ENCODE data around the gene PTPN14.

PTPN14 gene

DNA sequence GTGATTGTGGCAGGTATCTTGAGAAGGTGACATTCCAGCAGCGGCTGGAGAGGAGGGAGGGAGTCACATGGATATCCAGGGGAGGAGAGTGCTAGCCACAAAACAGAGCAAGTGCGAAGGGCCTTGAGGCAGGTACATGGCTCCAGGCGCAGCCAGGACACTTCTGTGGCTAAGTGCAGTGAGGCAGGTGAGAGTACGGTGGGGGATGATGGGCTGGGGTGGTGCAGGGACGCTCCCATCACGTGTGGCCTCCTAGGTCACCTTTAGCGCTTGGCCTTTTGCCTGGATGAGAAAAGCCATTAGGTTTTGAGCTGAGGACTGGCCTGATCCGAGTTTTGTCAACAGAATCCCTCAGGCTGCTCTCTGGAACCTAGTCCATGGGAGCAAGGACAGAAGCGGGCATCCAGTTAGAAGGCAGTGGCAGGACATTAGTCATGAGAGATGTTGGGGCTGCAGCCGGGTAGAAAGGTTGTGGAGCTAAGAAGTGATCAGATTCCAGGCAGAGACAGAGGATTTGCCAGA is 238.8 kb downstream of the PTPN14 start:
- TF ChIP-seq, protein P1, sequence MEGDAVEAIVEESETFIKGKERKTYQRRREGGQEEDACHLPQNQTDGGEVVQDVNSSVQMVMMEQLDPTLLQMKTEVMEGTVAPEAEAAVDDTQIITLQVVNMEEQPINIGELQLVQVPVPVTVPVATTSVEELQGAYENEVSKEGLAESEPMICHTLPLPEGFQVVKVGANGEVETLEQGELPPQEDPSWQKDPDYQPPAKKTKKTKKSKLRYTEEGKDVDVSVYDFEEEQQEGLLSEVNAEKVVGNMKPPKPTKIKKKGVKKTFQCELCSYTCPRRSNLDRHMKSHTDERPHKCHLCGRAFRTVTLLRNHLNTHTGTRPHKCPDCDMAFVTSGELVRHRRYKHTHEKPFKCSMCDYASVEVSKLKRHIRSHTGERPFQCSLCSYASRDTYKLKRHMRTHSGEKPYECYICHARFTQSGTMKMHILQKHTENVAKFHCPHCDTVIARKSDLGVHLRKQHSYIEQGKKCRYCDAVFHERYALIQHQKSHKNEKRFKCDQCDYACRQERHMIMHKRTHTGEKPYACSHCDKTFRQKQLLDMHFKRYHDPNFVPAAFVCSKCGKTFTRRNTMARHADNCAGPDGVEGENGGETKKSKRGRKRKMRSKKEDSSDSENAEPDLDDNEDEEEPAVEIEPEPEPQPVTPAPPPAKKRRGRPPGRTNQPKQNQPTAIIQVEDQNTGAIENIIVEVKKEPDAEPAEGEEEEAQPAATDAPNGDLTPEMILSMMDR (IDR thresholded peaks at IDR 0.05; ENCODE audit: low read depth, low read length): no peak
- H3K4me3 ChIP-seq (ENCODE audit: low read depth, low read length): no peak overlapping the region

DNA sequence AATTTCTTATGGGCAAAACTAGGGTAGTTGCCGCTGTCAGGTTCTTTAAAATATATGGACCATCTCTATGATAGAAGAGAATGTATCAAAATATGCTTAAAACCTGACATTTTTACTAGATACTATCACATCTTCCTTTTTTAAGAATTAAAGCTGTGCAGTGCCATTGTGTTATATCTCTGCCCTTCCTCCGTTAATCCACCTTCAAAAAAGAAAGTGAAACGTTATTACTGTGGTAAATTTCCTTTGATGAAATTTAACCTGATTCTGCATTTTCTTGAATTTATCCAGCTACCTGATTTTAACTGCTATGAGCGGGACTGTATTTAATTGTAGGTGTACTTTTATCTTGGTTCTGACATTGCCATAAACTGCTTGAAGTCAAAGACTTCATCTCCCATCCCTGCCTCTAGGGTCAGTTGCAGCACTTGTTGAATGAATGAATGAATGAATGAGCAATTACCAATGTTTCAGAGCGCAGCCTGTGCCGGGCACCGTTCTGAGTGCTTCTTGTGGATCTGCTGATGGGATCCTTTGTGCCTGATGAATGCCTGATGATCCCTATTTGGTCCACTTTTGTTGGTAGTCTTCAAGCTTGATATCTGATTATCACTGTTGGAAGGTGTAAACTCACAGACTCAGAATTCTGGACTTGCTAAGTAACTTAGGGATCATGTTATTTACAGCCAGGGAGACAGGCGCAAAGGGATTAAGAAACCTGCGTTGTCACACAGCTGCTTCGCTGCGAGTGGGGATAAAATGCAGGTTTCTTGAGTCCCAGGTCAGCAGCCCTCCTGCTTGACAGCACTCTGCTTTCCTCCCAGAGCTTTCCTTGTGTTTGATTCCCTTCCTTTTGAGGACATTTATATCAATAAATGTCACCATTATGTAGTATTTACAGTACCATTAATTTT is 240.4 kb downstream of the PTPN14 start:
- no peak overlapping the region for H3K4me3 ChIP-seq (ENCODE audit: low read depth, low read length)
- TF ChIP-seq, protein P1 (IDR thresholded peaks at IDR 0.05; ENCODE audit: low read depth, low read length): no peak

DNA sequence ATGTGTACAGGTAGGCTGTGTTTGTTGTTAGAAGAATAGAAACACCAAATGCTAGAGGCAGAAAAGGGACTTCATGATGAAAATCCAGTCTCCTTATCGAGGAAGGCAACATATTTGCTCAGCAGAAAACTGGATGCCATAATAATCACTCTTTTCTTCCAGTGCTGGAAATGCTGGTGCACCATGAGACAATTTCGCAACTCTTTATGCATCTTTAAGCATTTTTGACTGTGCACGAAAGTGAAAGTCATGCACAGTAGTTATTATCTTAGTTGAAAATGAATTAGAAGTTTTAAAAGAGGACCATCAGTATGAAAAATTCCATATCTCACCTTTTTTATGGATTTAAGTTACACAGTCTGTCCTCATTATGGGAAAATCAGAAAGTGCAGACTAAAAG is 241.4 kb downstream of the PTPN14 start:
- no peak overlapping the region for H3K4me3 ChIP-seq (ENCODE audit: low read depth, low read length)
- TF ChIP-seq, protein P1 (IDR thresholded peaks at IDR 0.05; ENCODE audit: low read depth, low read length): no peak

DNA sequence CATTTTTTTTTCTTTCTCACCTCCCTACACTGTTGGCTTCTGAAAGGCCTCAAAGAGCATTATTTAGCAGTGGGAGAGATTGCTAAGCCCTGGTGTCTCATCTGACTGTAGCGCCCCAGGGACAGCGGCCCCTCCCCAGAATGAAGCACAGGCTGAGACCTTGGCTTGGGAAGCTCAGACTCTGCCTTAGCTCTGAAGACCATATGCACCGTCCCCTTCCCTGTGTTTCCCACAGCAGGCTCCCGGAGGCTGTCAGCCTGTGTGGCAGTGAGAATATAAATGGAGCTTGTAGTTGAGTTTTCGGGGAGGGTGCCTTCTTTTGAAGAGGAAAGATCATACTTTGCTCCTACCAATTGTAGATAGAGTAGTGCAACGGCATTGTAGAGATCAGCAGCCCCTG is 245.1 kb downstream of the PTPN14 start:
- TF ChIP-seq, protein P1 (IDR thresholded peaks at IDR 0.05; ENCODE audit: low read depth, low read length): no peak
- H3K4me3 ChIP-seq (ENCODE audit: low read depth, low read length): no peak overlapping the region

DNA sequence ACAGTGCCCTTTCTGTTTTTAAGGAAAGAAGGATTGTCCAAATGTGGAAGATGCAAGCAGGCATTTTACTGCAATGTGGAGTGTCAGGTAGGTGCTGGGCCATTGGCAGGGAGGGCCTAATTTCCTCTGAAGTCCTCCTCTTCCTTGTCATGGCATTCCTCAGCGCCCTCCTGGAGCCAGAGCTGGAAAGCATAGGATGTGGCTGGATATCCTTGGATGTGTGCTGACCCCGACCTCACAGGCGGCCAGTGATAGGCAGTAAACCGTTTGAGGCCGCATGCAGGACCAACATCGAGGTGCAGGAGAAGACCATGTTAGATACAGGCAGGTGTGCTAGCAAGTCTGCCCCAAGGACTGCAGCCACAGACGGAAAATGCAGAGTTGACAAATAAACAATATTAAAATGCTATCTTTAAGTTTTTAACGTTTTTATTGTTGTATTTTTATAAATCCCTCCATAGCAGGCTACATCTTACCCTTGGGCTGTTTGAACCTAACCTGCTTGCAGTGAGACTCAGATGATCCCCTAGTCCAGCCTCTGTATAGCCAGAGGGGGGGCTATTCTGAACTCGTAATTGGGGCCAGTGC is 246.1 kb downstream of the PTPN14 start:
- no peak overlapping the region for H3K4me3 ChIP-seq (ENCODE audit: low read depth, low read length)
- TF ChIP-seq, protein P1 (IDR thresholded peaks at IDR 0.05; ENCODE audit: low read depth, low read length): no peak

DNA sequence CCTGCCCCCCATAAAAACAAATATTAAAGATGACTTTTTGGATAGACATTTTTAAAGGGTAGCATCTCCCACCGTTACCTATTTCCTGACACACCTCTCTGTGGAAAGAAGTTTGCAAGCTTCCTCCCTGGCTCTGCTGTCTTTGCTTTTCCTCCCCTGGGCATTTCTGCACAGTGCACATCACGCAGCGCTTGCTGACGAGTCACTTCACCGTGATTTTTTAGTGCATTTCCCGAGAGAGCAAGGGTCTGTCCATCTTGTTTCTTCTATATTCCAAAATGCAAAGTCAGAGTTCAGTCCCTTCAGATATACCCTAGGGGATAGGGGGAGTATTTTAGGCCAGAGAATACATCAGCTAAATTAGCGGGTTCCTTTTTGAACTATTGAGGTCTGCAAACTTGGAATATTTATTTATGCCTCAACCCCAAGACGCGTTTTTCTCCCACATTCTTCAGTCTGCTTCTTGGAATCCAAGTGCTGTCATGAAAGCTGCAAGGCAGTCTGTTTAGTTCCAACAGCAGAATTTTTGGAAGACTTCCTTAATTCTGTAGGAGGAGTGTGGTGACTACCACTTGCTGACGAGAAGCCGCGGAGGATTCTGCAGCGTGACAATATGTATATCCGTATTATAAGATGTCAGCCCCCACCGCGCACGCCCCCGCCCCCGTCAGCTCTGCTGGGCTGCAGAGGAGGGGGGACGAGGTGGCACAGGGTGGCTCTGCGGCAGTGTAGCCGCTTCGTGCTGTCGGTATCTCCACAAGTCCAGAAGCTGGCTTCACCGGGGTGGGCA is 248.1 kb downstream of the PTPN14 start:
- no peak overlapping the region for H3K4me3 ChIP-seq (ENCODE audit: low read depth, low read length)
- TF ChIP-seq, protein P1 (IDR thresholded peaks at IDR 0.05; ENCODE audit: low read depth, low read length): no peak

All from WI38 (cell line).